Epidermal melanocyte (primary cell): Measurements from ENCODE around the gene KIAA1328.

Source experiments
- DNase-seq: peaks from one replicate; pipeline ENCODE4 v3.0.0; 2011; ENCODE audit warnings: low spot score; ENCODE audit not compliant: insufficient read length

Gene KIAA1328

GRCh38 chr18:36947820-36948348, 119.0 kb downstream of the KIAA1328 start:
- DNase-seq = no peak

- no peak for DNase-seq
These were observed 121.4 kb downstream of the KIAA1328 start for GRCh38 chr18:36950282-36950681.

- no peak for DNase-seq
These were observed 122.0 kb downstream of the KIAA1328 start for GRCh38 chr18:36950960-36951359.

- no peak for DNase-seq
These were observed 124.1 kb downstream of the KIAA1328 start for GRCh38 chr18:36953047-36953446.

DNA sequence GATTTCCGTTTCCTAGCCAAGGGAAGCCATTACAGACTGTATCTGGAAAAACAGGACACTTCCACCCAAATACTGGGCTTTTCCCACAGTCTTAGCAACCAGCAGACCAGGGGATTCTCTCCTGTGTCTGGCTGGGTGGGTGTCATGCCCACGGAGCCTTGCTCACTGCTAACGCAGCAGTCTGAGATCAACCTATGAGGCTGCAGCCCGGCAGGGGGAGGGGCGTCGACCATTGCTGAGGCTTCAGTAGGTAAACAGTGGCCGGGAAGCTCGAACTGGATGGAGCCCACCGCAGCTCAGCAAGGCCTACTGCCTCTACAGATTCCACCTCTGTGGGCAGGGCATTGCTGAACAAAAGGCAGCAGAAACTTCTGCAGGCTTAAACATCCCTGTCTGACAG, 131.1 kb downstream of the KIAA1328 start:
- no peak for DNase-seq

DNA sequence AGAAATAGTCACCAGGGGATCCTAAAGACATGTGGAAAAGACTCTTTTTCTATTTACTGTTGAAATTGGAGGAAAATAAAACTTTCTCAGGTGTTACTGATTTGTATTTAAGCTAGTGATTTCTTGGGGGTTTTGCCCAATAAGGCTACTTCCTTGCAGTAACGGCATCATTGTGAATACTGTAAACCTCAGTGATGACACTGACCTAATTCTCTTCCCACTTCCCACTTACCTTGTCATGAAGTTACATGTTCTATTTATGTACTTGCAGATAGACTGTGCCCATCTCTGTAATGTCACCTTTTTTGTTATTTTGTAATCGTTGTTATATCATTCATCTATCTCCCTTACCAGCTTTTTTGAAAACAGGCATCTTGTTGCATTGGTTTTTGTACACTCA, 134.5 kb downstream of the KIAA1328 start:
- DNase-seq = no peak

DNA sequence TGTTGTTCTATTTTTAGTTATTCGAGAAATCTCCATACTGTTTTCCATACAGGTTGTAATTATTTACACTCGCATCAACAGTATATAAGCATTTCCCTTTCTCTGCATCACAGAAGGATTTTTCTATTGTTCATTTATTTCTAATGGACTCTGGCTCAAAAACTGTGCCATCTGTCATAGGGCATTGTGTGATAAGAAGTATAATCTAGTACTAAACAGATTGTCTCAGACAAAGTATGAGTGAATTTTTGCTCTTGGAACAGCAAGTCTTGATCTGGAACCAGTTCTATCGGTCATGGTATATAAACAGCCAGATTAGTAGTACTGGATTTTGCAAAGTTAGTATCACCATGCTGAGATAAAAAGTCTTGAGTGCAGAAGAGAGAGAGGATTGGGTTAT, 145.8 kb downstream of the KIAA1328 start:
- no peak for DNase-seq

DNA sequence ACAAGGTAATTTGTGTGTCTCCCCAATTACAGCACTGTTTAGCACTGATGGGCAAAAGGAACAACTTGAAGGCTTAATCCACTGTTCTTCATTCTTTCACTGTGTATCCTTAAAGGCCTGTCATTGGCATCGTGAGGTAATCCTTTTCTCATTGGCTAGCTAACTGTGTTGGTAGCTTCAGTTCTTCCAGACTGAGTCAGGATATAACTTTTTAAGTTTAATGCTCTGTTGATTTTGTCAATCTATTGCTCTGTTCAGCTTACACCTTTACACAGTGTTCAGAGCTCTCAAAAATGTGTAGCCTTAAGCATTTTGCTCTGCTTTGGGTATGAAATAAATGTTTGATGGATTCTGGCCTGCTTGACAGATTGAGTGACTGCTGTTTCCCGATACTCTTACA, 148.2 kb downstream of the KIAA1328 start:
- no peak for DNase-seq

DNA sequence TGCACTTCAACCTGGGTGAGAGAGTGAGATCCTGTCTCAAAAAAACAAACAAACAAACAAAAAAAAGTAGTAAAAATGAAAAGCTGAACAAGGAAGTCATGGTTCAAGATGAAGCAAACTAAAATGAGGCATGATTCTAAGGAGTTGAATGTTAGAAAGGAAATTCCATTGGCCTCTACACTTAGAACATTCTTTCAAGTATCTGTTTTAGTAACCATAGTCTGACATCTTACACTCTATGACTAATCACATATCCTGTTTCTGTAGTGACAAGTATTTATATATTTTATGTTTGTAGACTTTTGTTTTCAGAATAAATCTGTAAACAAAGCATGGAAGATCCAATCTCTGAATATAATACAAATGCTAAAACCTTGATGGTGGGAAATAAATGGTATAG, 164.1 kb downstream of the KIAA1328 start:
- no peak for DNase-seq

GRCh38 chr18:37006742-37007141, 177.8 kb downstream of the KIAA1328 start:
- DNase-seq = no peak

GRCh38 chr18:37012452-37012851, 183.5 kb downstream of the KIAA1328 start:
- DNase-seq = no peak

DNA sequence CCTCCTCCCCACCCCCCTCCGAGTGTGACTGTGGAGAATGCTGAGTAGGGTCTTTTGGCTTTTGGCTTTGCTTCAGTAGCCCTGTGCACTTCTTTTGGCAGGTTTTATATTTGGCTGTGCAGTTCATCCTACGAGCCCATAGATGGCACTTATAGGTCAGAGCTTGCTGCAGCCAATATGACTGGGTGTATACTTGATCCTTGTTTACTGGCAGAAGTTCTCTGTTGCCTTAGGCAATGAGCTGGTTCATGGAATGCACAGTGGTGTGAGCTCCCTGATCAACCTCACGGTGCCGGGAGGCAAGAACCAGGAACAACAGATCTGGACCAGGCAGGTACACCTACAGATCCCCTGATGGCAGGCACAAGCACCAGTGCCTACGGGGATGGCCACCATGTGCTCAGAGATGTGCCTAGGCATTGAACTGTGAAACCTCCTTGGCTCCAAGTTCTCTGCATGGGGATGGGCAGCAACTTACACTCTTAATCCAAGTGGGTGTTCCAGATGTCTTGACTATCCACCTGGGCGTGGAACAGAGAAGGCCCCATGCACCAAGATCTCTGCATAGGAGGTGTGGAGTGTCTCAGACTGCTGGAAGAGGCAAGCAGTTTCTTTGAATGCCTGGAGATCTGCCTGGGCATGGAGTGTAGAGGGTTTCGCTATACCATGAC, 190.4 kb downstream of the KIAA1328 start:
- DNase-seq = no peak

DNA sequence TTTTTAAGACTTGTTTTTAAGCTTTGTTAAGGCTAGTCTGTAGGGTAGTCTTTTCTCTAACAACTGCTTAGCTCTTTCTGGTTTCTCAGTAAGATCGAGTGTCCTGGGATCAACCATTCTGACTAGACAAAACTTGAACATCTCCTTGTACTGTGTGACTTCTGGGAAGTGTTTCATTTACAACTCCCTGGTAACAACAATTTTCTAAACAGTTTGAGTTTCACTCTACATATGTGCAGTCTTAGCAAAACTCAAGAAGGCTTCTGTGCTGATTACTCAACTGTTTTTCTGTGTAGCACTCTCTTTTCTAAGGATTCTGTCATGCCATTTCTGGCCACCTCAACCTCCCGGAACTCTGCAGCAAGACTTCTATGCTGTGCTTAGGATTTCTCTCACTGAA, 204.5 kb downstream of the KIAA1328 start:
- no peak for DNase-seq

DNA sequence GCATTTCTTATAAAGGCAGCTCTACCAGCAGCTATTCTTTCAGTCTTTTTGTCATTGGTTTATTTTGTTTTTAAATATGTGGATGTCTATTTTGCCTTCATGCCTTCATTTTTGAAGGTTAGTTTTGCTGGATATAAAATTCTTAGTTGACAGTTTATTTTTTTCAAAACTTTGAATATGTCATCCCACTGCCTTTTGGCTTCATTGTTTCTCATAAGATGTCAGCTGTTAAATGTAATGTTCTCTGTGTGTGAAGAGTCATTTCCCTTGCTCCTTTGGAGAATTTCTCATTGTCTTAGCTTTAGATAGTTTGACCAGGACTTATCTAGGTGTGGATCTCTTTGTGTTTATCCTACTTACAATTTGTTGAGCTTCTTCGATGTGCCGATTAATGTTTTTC, 213.5 kb downstream of the KIAA1328 start:
- no peak for DNase-seq

- DNase-seq = no peak
These were observed 226.3 kb downstream of the KIAA1328 start for GRCh38 chr18:37055137-37055802.

DNA sequence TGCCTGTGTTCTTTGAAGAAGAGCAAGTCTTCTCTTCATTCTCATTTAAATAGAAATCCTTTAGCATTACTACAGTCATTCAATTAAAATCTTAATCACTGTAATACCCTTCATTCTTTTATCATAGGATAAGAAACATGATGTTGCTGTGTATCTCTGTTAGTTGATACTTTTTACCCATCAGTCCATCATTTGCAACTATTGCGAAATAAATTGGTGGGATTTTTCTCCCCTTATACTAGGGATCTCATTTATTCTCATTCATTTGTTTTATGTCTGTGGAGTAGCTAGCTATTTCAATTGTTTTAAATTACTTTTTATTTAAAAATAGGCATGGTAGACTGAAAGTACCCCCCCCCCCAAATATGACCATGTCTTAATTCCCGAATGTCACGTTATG, 235.3 kb downstream of the KIAA1328 start:
- no peak for DNase-seq

DNA sequence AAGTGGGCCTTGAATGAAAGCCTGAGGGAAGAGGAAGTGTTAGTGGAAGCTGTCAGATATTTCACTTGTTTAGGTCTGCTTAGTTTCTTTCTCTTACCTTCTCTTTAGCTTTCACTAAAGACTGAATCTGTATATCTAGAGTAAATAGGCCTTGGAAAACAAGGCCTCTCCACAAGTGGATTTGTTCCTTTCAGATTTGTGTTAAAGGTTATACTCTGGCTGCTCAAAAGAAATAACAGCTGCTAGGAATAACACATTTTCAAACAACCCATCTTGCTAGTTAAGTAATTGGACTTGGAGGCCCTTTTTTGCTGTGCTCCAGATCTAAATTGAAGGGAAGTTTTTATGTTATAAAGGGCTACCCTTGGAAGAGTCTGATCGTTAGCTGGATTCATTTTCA, 236.3 kb downstream of the KIAA1328 start:
- no peak for DNase-seq

DNA sequence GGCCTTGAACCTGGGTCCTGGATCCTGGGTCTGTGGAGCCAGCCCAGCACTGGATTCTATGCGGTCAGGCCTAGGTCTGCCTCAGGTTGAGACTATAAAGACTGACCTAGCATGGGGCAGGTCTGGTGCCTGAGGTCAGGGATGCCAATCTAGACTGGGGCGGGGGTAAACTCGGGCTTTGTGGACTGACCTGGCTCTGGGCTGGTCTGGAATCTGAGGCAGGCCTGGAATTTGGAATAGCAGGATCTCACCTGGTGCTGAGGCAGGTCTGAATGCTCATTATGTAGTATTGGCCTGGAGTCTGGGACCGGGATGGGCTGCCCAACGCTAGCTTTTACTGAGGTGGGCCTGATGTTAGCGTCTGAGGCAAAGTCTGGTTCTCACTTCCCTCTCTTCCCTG, 256.0 kb downstream of the KIAA1328 start:
- no peak for DNase-seq

DNA sequence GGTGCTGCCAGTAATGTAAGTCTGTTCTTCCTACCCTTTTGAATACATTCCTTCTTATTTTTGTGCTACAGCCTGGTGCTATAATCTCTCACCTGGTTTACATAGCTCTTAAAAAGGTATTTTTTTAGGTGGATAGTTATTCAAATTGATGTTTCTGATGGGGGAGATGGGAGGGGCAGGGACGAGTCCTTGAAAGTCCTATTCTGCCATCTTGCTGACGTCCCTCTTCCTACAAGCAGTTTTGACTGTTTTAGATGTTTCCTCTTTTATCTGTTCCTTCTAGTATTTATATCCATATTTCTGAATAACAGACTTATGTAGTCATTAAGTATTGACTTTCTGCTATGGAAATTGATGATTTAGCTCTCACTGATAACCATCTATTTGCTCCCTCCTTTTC, 256.4 kb downstream of the KIAA1328 start:
- DNase-seq = no peak

DNA sequence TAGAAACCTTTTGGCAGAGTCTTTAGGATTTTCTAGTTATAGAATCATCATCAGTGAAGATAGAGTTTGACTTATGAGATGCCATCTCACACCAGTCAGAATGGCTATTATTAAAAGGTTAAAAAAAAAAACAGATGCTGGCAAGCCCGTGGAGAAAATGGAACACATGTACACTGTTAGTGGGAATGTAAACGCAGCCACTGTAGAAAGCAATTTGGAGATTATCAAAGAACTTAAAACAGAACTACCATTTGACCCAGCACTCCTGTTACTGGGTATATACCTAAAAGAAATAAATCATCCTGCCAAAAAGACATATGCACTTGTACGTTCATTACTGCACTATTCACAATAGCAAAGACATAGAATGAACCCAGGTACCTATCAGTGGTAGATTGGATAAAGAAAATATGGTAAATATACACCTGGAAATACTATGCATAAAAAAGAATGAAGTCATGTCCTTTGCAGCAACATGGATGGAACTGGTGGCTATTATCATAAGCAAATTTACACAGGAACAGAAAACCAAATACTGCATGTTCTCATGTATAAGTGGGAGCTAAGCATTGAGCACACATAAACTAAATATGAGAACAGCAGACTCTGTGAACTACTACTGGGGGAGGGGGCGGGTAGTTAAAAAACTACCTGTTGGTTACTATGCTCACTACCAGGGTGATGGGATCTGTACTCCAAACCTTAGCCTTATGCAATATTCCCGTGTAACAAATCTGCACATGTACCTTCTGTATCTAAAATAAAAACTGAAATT, 279.0 kb downstream of the KIAA1328 start:
- DNase-seq = no peak

- no peak for DNase-seq
These were observed 293.9 kb downstream of the KIAA1328 start for GRCh38 chr18:37122877-37123276.

- DNase-seq = no peak
These were observed 295.6 kb downstream of the KIAA1328 start for GRCh38 chr18:37124516-37124915.
